ENCODE measurements around the gene SWI5.
"Not testable (repeated sequence)": the region's sequence is repeated elsewhere in the genome, so short reads cannot be mapped to it uniquely, and the experiment has no call there.

The SWI5 gene

DNA sequence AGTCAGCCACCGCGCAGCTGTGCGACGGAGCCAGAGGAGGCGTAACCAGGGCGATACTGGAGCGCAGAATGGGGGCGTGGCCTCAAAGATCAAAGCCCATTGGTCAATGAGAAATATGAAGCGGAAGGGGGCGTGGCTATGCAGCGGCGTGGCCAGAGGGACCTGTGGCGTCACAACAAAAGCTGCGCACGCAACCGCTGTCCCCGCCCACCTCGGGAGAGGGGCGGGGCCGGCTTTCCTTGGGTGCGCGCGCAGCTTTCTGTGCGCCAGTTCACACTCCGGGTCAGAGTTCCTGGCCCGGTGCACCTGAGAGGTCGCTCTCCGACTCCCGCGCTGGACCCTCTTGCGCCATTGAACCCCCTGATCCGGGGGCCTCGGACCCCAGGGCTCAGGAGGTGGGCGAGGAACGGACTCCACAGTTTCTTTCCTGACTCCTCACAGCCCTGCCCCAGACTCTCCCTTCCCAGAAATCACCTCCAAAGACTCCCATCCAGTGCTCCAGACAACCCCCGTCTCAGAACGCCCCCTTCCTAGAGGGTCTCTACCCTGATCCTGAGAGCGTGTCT is at the start of gene SWI5:
Gene SWI5, plus strand, starts transcription at position 269 of the 566 bp plus-strand sequence.
- DNase-seq: peak; percentile 99

DNA sequence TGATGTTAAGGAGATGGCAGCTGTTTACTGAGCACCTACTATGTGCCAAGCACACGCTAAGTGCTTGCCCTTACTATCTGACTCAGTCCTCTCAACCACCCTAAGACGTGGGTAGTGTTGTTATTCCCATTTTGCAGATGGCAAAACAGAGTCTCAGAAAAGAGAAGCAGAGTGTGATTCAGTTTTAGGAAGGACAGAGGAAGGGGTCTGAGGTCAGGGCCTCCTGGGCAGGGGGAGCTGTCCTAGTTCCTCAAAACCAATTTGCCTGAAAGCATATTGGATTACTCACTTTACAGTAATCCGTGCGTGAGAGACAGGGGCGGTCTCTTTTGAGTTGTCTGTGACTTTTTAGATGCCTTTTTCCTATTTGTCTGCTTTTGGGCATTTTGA is 49.7 kb upstream of the SWI5 start:
- DNase-seq: no peak

DNA sequence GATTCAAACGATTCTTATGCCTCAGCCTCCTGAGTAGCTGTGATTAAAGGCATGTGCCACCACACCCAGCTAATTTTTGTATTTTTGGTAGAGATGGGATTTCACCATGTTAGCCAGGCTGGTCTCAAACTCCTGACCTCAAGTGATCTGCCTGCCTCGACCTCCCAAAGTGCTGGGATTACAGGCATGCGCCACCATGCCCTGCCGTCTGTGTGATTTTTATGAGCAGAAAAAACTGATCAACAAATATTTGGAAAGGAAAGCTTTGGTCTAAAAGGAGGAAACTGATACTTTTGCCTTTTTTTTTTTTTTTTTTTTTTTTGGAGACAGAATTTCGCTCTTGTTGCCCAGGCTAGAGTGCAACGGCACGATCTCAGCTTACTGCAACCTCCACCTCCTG is 45.2 kb upstream of the SWI5 start:
- not testable (repeated sequence) for DNase-seq

DNA sequence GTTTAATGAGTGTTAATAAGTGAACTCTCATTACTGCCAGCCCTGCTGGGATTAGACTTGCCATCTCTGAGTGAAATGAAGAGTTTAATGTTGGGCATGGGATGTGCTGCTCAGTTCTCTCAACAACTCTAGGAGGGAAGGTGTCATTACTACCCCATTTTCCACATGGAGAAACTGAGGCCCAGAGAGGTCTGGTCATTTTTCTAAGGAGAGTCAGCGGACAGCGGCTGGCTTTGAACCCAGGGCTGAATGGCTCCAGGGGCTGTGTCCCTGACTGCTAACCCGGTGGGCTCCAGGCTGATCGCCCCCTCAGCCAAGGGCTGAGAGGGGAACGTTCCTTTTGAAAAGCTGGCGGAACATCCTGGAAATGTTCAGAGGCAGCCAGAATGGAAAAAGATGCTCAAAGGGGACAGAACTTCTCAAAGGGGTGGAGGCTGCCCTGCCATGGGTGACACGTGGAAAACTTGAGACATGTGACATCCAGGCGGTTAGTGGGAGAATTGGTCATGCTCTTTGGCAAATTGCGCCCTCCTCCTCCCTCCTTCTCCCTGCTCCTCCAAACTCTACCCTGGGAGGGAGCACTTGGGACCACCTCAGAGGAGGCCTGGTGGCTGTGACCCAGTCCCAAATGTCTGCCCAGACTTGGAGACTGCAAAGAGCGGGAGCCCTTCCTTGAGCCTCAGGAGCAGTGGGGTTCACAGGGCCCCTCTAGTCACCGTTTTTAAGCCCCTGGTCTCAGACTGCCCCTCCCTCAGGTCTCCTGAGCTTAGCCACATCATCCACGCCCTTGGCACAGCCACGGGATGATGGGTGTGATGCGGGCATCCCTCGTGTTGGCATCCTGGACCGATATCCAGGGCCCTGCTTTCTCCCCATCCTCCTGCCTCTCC is 44.2 kb upstream of the SWI5 start:
- DNase-seq: no peak

DNA sequence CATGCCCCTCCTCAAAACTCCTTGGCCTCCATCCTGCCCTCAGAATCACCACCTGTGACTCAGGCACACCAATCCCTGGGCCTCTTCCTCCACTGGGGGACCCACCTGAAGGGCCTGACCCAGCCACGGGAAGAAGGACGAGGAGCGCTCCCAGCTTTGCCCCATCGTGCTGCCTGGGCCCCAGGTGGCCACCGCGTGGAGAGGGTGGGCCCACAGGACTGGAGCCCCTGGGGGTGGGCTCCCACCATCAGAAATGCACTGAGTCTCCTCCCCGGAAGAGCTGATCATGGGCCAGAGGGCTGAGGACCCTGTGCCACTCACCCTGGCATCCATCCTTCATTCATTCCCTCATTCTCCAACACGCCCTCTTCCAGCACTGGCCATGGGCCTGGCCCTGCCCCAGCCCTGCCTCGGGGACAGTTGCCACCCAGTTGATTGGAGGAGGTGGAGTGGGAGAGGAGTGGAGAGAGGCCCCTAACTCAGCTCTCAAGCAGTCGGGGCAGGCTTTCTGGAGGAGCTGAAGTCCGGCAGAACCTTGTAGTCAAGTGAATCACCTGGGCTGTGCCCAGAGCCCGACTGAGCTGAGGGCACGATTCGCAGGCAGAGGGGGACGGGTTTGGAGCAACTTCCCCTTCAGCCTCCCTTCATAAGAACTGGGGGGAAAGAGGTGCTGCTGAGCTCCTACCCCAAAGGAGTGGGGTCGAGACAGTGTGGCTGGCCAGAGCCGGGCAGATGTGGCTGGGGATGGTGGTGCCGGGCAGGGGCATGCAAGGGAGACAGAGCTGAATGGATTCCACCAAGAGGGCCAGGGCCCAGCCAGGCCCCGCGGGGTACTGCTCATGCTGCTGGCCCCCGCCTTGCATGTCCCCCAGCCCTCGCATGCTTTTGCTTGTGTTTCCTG is 43.3 kb upstream of the SWI5 start:
- no peak for DNase-seq

DNA sequence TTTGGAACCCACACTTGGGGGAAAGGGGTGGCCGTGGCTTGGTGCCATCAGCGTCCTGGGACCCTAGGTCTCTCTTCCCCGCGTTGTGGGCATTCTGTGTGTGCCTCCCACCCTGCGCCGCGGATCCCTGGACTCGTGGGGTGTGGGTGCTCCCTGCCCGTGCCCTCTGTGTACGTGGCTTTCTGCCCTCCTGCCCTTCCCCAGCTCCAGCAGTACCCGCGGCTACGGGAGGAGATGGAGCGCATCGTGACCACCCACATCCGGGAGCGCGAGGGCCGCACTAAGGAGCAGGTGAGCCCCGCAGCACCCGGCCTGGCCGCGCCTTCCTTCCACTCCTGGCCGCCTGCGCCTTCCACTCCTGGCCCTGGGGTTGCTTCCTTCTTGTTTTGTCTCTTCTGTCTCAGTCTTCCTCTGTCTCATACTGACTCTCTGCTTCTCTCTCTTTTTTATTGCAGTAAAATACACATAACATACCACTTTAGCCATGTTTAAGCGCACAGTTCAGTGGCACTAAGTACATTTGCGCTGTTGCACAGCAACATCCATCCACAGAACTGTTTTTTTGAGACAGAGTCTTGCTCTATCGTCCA is 42.2 kb upstream of the SWI5 start:
- no peak for DNase-seq

DNA sequence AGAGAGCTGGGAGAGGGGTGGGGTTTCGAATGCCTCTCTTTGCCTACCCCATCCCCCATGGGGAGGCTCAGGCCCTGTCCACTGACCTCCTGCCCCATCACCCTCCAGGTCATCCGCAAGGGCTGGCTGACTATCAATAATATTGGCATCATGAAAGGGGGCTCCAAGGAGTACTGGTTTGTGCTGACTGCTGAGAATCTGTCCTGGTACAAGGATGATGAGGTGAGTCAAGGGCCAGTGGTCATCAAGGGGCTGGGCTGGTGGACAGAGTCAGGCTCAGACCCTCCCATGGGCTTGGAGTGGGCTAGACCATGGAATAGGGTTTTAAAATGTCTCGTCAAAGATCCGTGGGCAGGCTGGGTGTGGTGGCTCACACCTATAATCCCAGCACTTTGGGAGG is 34.0 kb upstream of the SWI5 start:
- DNase-seq: no peak

DNA sequence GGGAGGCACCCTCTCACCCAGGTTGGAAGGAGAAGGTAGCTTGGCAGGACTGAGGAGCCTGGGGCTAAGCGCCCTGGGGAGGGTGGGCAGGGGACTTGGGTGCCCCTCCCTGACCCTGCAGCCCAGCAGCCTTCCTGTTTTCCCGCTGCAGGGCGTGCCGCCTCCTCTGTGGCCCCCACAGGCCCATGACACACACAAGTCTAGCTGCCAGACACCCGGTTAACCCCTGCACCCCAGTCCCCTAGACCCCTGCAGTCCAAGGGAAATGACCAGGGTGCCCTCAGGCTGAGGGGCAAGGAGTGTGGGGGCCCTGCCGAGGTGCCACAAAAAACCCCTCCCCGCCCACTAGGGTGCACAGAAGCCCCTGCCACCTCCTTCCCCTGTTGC is 33.3 kb upstream of the SWI5 start:
- no peak for DNase-seq

DNA sequence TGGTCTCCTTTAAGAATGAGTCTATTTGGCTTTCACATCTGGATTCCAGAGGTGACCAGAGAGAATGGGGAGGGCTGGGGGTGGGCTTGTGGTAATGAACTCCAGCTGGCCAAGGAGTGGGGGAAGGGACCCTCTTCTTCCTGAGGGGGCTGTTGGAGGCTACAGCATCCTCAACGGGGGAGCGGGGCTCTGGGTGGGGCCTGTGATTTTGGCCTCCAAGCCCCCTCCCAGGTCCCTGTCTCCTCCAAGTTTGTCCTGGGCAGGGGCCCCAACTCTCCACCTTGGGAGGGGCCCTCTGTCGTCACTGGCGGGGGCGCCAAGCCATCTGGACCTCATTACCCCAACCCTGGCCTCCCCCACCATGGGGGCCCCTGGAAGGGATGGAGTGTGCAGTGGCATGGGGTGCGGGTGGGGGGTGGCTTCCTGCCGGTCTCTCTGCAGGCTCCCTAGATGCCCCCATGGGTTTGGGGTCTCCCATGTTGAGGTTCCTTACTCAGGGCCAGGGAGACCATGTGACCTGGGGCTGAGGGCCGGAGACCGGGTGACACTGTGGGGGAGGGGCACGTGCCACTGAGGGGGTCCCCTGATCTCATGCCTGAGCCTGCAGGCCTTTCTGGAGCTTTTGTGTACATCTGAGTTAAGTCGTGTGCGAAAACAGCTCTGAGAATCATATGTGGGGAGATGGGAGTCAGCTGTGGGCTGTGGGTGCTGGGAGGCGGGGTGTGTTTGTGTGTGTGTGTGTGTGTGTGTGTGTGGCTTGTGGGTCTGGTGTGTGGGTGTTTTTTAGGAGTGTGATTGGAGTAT is 32.7 kb upstream of the SWI5 start:
- peak; percentile 47 for DNase-seq

DNA sequence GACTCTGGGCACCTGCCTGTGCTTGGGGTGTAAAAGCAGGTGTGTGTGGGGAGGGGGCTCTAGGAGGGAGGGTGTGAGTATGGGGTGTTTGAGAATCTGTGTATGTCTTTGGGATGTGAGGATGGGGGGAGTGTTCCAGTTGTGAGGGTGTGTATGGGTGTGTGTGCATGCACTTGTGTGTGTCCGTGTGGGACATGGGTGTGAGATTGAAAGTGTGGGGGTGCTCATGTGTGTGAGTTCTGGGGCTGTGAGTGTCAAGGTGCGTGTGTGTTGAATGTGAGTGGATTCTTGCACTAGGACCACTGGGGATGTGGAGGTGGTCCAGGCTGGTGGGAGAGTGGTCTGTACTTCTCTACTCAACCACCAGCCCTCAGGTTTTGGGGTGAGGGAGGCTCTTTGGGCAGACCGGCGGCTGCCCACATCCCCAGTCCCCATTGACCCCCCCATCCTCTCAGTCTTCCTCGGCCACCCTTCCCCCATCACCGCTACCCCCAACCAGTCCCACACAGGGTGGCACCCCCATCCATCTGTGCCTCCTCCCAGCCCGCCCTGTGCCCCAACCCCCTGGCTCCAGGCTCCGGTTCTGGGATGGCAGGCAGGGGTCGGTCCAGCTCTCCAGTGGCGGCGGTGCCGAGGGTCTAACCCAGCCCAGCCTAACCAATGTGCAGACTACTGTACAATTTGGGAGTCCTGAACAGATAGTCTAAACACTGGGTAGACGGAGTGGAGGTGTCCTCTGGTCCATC is 31.8 kb upstream of the SWI5 start:
- DNase-seq: no peak

DNA sequence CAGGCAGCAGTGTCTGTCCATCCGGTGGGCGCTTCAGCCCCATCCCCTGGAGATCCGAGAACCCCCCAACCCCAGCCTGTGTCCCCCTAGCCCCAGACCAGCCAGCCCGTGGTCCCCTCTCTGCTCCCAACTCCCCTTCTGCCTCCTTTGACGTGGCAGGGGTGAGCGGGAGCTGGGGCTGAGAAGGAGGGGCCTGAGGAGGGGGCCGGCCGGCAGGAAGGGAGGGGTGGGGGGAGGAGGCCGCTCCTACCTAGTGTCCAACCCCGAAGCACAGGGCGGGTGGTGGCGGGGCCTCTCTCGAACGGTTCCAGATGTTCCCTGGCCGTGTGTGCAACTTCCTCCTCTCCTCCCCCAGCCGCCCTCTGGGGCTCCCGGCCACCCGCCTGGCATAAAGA is 31.2 kb upstream of the SWI5 start:
- DNase-seq: peak; percentile 95

DNA sequence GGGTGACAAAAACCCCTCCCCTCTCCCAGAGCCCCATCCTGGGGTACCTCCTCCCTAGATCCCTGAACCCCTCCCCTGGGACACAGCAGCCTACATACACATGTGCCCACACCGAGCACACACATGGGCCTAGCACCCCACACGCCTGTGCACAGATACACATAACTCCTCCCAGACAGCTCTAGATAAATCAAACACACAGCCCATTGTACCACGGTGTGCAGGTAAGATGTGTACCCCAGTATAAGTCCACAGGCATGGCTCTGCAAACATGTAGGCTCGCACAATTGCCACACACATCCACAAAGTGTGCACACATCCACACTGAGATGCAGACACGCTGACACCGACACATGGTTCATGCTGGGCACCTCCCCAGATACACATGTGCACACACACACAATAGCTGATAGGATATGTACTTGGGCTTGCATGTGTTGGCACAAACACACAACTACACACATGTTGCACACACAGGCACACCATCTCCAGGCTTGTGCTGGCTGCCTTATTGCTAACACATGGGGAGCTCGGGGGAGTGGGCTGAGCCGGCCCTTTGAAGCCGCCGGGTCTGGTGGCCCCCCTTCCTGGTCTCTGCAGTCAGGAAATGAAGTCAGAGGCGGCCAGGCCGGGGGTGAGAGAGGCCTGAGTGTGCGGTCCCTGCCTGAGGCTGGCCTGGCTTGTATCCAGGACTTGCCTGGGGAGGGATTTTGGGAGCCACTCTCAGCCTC is 30.5 kb upstream of the SWI5 start:
- peak; percentile 84 for DNase-seq

DNA sequence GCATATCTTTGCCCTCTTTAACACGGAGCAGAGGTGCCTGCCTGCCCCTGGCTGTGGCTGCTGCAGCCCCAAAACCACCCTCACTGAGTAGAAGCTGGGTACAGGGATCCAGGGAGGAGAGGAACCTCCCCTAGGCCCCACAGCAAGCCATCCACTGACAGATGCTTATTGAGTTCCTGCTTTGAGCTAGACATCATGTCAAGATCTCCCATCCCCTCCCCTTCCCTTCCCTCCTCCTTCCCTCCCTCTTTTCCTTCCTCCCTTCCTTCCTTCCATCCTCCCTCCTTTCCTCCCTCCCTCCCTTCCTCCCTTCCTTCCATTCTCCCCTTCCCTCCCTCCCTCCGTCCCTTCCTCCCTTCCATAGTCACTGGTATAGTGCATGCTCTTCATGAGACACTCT is 29.6 kb upstream of the SWI5 start:
- no peak for DNase-seq

DNA sequence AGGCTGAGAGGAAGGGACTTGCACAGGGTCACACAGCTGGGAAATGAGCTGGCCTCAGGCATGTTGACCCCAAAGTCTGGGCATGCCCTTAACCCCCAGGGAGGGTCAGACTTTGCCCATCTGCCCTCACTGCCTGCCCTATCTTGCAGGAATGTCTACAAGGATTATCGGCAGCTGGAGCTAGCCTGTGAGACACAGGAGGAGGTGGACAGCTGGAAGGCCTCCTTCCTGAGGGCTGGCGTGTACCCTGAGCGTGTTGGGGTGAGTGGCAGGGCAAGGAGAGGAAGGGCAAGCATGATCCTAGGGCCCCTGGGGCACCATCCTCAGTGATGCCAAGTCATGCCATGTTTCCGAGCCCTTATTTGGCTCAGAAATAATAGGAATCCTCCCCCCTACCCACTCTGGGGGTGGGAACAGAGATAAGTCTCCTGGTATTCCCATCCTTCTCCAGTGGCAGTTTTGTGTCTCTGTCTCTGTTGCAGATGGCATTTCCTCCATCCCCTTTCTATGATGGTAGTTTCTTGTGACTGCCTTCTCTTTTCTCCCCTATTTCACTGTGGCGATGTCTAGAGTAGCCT is 28.8 kb upstream of the SWI5 start:
- DNase-seq: no peak

DNA sequence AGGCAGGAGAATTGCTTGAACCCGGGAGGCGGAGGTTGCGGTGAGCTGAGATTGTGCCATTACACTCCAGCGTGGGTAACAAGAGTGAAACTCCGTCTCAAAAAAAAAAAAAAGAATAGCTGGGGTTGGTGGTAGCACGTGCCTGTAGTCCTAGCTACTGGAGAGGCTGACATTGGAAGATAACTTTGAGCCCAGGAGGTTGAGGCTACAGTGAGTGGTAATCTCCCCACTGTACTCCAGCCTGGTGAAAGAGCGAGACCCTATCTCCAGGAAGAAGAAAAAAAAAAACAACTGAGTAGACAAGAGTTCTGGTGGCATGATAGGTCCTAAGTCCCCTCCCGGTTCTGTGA is 26.5 kb upstream of the SWI5 start:
- DNase-seq: no peak

DNA sequence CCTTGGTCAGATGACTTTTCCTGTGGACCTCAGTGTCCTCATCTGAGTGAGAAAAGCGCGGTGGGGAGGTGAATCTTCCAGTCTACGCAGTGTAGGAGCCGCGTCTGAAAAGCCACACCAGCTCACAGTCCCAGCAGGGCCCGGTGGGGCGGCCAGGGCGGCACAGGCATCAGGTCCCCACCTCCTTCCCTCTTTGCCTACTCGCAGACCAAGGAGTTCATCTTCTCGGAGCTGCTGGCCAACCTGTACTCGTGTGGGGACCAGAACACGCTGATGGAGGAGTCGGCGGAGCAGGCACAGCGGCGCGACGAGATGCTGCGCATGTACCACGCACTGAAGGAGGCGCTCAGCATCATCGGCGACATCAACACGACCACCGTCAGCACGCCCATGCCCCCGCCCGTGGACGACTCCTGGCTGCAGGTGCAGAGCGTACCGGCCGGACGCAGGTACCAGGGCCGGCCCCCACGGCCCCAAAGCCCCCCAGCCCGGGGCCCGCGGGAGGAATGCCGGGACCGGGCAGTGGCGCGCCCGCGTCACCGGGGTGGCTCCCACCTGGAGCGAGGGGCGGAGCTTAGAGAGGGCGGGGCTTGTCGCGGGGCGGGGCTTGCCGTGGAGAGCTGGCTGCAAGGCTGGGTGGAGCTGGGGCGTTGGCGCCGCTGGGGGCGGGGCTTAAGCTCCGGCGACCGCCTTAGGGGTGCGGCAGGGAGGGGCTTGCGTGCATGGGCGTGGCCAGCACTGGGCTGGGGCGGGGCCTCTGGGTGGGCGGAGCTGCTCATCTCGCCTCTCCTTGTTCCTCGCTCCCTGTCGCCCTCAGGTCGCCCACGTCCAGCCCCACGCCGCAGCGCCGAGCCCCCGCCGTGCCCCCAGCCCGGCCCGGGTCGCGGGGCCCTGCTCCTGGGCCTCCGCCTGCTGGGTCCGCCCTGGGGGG is 25.9 kb upstream of the SWI5 start:
- peak; percentile 69 for DNase-seq

DNA sequence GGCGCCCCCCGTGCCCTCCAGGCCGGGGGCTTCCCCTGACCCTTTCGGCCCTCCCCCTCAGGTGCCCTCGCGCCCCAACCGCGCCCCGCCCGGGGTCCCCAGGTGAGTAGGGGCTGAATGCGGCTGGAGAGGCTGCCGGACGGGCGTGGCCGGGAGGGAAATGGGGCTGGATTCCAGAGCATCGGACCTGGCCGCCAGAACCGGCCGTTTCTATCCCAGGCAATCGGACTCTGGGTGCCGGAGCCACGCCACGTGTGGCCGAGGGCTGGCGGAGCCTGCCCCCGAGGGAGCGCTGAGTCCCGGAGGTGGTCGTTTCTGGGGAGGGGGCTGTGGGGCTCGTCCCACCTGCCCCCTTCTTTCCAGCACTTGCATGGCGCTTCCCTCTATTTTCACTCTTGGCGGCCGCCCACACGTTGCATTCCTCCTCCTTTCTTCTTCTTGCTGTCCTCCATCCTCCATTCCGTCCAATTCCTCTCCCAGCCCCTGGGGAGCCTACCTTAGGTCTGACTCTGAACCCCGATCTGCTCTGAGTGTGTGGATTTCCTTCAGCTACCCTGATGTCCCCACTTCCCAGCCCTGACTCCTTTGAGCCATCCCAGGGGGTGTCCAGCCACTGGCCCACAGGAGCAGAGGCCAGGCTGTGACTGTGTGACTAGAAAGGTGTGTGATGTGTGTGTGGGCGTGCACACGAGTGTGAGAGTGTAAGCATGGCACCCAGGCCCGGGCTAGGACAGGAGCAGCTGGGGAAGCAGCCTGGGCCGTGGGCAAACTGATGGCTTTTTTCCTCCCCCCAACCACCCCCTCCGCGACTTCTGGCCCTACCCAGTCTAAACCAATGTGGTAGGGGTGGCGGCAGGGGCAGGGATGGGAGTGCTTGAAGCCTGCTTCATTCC is 25.0 kb upstream of the SWI5 start:
- no peak for DNase-seq

DNA sequence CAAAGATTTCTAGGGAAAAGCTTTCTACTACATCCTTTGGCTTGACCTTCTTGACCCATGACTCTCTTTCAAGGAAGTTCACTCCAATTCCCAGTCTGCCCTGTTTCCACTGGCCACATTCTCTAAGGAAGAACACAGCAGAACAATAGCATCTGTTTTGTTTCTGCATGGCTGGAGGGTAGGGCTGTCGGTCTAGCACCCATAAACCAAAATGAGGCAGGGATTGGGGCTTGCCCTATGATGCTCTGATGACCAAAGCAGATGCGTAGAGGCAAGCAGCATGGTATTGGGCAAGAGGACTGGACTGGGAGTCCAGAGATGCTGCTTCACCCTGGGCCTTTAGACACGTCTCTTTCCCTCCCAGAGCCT is 24.4 kb upstream of the SWI5 start:
- no peak for DNase-seq
